H4 (cell line): ENCODE measurements around the gene SF3B2. TPM values are rescaled to one million over a fixed set of nuclear protein-coding genes. Genes with fewer than 3 reads are reported as not detected.
"Not testable (repeated sequence)": the region's sequence is repeated elsewhere in the genome, so short reads cannot be mapped to it uniquely, and the experiment has no call there.

Source experiments
- DNase-seq: peaks from one replicate; pipeline ENCODE4 v3.0.0-alpha.2; 2015; ENCODE audit warnings: low spot score
- total RNA-seq: library from RNA; depleted of rRNA; stranded (reverse); fragments of >200 nt; shearing (Covaris generic); gene quantifications from 2 replicates; pipeline ENCODE4 v1.2.3, GENCODE V29; 2014; rRNA removed

The SF3B2 gene, protein sequence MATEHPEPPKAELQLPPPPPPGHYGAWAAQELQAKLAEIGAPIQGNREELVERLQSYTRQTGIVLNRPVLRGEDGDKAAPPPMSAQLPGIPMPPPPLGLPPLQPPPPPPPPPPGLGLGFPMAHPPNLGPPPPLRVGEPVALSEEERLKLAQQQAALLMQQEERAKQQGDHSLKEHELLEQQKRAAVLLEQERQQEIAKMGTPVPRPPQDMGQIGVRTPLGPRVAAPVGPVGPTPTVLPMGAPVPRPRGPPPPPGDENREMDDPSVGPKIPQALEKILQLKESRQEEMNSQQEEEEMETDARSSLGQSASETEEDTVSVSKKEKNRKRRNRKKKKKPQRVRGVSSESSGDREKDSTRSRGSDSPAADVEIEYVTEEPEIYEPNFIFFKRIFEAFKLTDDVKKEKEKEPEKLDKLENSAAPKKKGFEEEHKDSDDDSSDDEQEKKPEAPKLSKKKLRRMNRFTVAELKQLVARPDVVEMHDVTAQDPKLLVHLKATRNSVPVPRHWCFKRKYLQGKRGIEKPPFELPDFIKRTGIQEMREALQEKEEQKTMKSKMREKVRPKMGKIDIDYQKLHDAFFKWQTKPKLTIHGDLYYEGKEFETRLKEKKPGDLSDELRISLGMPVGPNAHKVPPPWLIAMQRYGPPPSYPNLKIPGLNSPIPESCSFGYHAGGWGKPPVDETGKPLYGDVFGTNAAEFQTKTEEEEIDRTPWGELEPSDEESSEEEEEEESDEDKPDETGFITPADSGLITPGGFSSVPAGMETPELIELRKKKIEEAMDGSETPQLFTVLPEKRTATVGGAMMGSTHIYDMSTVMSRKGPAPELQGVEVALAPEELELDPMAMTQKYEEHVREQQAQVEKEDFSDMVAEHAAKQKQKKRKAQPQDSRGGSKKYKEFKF
- total RNA-seq: 135 and 140 TPM in 2 replicates

DNA sequence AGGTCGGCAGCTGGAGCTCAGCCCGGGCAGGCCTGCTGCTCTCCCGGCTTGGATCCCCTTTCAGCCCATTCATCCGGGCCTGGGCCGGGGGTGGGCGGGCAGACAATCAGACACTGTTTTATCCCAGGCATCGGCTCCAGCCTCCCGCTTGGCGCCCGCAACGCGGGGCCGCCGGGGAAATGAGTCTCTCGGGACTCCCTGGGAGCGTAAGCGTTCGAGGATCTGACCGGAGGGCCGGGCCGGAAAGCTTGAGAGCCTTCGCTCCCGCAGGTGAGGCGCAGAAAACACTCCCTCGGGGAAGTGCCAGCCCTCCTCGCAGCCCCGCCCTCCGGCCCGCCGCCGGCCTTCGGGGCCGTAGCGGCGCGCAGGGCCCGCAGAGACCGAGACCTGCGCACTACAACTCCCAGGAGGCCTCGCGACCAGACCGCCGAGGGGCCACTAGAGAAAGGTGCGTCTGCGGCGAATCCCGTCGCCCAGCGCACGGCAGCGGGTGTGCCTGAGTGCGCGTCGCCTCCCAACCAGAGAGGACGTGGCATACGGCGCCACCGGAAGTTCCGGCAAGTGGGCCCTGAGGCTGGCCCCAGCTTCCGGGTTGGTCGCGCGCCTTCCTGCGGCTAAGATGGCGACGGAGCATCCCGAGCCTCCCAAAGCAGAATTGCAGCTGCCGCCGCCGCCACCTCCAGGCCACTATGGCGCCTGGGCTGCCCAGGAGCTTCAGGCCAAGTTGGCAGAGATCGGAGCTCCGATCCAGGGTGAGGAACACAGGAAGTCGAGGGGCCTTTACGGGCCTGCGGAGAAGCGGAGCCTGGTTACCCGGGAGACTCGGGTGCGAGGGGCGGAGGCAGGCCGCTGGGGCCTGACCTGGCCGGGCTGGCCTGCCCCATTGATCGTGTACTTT lies at the start of gene SF3B2:
TSS of gene SF3B2 (plus strand) at position 599 of the 898 bp plus-strand sequence. CDS start at position 620, 21 bp downstream.
- DNase-seq: peak; percentile 98

DNA sequence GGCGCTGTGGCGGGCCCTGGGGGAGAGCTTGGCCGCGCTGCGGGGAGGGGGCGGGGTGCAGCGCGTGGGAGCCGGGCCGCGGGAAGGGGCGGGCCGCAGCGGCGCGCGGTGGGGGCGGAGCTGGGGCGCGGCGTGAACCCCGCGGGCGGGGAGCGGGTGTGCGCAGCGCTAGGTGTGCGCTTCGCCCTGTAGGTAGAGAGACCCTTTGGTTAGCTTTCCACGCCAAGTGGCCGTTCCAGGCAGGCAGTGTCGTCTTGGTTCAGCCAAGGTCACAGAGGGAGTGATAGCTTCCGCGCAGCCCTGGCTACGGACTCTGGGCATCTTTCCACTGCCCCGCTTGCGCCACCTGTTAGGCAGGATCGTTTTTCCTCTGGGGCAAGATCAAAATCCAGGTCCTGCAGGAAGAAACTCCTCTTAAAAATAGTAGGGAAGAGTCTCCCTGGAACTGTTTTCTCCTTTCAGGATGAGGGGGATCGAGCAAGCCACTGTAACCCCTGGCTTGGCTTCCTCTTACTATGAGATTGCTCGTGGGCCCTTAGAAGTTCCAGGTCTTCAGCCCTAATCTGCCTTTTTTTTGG lies 49.4 kb upstream of the SF3B2 start:
- peak; percentile 49 for DNase-seq

DNA sequence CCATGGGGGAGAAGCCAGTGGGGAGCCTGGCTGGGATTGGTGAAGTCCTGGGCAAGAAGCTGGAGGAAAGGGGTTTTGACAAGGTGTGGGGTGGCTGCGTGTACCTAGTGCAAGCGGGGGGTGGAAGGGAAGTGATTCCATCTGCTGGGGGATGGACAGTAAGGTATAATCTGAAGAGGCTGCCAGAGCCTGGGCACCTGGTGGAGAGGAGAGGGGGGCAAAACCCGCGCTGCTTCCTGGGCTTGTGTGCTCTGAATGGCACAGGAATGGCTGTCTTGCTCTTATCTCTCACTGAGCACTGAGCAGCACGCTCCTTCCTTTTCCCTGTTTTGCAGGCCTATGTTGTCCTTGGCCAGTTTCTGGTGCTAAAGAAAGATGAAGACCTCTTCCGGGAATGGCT lies 48.9 kb upstream of the SF3B2 start:
- DNase-seq: no peak

DNA sequence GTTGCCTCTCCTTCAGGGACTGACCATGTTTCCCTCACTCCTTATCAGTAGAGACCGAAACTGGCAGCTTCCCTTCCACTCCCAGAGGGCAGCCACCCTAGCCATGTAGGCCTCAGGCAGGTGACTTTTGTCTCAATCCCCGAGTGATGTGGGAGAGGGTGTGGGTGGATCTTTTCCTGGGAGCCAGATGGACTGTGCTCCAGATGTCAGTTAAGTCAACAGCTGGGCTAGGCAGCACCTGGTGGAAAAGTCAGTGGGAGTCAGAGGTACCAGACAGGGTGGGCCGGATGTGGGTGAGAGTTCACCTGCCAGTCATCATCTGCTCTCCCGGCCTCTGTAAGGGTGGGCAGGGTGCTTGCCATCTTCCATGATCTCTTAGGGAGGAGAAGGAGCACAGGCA lies 48.0 kb upstream of the SF3B2 start:
- DNase-seq: no peak

DNA sequence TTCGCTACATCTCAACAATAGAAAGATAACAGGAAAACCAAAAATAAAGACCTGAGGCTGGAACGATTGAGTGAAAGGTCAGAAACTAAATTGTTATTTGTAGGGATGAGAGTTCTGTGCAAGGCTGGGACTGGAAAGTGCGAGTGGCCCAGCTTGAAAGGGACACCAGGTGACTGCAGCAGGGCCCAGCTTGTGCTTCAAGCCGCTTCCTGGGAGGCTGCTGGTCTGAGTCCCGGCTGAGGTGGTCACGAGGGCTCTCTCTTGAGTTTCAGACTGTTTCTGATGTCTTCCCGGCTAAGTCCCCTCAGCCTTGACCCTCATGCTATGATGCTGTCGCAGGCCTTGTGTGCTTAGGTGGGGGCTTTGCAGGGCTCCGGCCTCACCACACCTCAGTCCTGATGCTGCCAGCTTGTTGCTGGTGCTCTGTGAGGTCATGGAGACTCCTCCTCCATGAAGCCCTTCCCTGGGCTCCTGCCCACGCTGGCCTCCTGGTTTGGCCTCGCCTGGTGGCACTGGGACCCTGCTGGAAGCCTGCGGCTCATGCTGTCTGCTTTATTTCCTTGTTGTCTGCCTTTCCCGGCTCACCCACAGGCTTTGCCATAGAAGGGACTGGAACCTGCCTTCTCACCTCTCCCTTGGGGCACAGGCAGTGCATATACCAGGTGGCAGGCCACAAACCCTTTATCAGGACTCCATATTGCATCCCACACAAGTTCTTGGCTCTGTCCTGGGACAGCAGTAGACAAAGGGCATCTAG lies 45.9 kb upstream of the SF3B2 start:
- DNase-seq: no peak

DNA sequence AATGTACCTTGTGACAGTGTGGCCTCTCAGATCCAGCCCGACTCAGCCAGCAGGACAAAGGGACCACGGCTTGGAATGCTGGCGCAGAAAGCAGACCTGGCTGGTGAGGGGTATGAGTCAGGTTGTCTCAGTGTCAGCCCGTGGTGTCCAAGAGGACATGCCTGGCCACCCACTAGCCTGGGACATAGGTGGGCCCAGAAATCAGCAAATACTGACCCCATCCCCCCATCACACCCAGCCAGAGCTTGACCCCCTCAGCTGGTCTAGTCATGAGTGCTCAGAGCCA lies 45.3 kb upstream of the SF3B2 start:
- DNase-seq: no peak

DNA sequence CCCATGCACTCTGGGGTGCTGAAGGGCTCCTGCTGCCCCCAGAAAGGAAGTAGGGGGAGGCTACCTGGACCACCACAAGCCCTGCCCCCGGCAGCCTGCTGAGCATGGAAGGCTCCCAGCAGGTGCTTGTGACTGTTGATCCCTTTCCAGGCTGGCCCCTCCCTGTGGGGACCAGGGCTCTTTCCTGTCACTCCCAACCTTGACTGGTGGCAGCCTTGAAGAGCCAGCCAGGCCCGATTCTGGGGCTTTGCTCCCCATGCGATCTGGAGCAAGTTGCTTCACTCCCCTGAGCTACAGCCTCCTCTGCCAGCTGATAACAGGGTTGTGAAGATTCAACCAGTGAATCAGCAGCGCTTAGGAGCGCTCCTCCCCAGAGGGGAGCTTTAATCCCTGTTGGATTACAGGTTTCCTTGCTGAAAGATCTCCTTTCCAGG lies 44.9 kb upstream of the SF3B2 start:
- DNase-seq: no peak

DNA sequence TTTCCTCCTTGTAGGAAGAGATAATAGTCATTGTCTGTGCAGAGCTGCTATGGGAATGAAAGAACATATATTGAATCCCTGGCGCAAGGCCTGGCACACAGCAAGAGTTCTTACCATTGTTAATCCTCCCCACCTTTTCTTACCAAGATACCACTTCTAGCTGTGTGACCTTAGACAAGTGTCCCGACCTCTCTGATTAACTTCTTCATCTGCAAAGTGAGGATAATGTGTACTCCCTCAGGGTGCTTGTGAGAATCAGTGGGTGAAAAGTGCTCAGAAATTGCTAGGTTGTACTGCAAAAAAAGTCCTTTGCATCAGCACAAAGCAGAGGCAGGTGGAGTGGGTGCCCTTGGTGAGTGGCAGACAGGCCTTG lies 44.1 kb upstream of the SF3B2 start:
- no peak for DNase-seq

DNA sequence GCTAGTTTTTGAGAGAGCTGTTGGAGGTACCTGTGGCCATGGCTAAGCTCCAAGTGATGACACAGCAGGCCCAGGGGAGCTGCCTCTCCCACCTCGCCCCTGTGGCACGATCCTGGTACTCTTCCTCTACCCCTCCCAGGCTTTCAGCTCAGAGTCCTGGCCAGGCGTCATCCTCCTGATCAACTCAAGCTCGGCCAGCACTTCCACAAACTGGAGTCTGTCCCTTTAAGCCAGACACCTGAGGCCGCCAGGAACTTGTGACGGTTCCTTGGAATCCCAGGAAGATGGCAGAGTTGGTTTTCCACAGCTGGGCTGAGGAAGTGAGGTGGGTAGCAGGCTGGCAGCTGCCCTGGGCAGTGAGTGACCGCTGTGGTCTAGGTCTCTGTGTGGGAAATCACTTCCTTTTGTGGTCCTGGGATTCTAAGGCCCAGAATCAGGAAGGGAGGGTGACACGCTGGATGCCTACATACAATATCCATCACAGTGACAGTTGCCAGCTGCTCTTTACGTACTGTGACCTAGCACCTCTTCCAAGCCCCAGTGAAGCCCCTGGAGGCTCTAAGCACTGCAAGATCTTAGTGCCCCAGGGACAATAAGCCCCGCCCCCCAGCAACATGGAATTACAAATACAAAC lies 43.6 kb upstream of the SF3B2 start:
- DNase-seq: peak; percentile 55

DNA sequence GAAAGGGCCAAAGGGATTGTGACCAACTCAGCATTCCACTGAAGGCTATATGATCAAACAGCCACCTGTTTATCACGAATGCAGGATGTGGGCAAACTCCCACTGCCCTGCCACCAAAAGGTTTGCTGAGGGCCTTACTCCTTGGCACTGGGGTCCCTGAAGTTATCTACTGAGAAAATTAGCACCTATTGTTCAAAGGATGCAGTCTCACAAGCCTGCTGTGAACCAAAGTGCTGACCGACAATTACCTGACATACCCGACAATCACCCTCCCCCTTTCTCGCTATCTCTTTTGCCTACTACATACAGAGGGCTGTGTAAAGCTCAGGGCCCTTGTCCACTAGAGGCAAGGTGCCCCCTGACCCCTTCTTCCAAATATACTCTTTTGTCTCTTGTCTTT lies 42.1 kb upstream of the SF3B2 start:
- not testable (repeated sequence) for DNase-seq

DNA sequence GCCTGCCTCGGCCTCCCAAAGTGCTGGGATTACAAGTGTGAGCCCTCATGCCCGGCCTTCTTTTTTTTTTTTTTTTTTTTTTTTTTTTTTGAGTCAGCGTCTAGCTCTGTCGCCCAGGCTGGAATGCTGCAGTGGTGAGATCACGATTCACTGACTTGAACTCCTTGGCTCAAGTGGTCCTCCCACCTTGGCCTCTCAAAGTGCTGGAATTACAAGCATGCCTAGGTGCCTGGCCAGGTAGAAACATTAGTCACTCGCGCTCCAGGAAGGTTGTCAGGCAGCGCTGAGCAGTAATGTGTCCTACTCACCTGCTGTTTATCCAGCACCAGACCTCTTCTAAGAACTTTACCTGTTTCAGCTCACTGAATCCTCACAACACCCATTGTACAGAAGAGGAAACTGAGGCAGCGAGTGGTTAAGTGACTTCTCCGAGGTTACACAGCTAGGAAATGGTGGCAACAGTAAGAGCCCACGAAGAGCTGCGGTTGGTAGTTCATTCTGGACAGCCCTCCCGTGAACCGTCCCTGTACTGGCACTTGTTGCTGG lies 40.9 kb upstream of the SF3B2 start:
- DNase-seq: no peak

DNA sequence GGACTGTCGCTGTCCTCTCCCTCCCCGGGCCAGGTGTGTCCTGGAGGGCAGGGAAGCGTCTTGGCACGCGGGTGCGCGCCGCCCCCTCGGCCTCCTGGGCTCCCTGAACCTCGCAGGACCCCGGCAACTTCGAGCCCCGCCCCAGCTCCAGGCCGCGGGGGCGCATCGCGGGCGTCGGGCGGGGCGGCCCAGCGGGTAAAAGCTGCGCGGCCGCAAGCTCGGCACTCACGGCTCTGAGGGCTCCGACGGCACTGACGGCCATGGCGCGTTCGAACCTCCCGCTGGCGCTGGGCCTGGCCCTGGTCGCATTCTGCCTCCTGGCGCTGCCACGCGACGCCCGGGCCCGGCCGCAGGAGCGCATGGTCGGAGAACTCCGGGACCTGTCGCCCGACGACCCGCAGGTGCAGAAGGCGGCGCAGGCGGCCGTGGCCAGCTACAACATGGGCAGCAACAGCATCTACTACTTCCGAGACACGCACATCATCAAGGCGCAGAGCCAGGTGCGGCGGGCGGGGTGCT lies 40.3 kb upstream of the SF3B2 start, which contains the start of gene CST6:
TSS of gene CST6 (plus strand) at position 224 of the 519 bp plus-strand sequence. CDS start at position 261, 37 bp downstream.
- DNase-seq: no peak

DNA sequence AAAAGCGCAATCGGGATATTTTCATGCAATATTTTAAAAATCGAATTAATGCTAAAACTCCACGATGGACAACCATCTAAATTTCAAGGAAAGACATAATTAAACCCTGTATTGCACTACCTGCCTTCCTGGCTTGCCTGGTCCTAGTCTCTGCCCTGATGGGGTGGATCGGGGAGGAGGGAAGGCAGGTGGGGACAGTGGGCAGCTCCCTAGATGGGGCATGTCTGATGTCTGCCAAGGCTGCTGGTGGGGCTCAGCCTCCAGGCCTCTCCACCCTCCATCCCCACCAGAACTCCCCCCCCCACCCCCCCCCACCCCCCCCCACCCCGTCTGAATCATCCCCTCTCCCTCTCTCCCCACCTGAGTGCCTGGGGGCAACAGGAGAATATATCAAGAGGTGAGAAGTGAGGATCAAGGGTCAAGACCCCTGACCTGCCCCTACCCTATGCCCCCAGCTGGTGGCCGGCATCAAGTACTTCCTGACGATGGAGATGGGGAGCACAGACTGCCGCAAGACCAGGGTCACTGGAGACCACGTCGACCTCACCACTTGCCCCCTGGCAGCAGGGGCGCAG lies 39.7 kb upstream of the SF3B2 start:
- no peak for DNase-seq

DNA sequence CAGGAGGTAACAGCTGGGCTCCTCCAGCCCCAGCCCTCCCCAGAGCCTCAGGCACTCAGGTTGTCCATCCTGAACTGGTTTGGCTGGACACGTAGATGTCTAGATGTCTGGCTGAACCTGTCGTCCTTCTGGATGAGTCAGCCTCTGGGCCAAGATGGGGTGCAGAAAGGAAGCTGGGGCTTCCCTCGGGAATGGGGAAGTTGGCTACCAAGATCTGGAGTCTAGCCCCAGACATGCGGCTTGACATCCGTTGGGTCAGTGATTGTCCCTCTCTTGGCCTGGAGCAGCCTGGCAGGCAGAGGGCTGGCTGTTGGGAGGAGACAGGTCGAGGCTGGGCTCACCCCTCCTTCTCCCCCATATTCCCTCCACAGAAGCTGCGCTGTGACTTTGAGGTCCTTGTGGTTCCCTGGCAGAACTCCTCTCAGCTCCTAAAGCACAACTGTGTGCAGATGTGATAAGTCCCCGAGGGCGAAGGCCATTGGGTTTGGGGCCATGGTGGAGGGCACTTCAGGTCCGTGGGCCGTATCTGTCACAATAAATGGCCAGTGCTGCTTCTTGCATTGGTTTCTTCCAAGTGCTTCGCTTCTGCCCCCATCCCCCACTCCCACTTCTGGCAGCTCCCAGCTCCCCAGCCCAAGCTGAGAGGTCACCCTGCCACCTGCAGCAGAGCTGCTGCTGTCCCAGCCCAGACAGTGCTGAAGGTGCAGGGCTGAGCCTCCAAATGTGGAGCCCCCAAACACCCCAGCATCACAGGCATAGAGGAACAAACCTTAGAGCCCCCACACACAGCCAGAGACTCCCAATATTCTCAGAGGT lies 39.0 kb upstream of the SF3B2 start:
- no peak for DNase-seq

DNA sequence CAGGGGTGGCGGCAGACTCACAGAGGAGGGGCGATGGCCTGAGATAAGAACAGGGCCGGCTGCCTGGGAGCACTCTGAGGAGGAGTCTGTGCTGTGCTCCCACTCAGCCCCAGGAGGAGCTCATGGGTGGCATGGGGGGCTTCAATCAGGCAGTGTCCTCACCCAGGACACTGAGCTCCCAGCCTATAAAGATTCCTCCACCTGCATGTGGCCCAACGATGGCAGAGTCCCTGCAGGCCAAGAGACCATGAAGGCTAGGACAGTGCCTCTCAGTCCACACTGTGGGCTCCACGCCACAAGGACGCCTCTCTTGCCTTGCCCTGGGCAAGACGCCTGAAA lies 38.4 kb upstream of the SF3B2 start:
- no peak for DNase-seq

DNA sequence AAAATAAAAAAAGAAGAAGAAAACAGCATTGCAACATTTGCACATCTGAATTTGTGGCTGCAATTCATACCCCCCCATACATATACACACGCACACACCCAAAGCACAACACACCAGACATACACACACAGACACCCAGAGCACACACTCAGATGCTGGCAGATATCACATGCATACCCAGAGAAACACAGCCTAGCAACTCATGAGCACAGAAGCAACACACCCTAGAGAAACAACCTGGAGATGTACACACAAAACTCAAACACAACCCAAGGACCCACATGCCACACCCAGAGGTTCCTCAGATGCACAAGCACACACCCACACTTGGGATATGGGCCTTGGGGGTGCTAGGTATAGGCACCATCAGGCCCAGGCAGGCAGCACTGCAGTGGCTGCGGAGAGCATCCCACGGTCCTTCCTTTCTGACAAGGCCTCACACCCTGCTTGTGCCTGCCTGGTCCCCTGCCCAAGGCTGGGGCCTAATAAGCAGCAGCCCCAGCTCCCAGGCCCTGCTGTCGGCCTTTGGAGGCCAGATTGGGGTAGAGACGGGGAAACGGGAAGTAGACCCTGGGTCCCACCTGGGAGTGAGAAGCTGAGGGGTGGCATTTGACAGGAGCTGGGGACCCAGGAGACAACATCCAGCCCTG lies 37.2 kb upstream of the SF3B2 start:
- no peak for DNase-seq

DNA sequence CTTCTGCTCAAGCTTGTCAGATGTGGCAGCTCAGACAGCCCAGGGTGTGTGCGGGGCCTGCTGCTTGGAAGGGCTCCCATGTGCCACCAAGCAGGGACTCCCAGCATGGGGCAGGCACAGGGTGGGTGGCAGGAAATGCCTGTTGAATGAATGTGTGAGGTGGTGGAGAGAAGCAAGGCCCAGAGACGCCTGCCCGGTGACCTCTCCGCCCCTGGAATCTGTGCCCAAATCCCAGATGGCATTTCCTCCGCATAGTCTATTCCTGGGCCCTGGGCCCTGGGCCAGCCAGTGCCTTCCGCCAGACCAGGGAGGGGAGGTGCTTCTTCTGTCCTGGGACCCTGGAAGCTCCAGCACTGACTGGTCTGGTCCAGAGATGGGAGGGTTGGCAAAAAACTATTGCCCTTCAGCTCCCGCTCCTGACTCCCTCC lies 36.7 kb upstream of the SF3B2 start:
- DNase-seq: no peak
